Fibroblast of skin of left biceps (primary cell): Measurements from ENCODE around the gene RBPMS2.
"Not testable (repeated sequence)": the region's sequence is repeated elsewhere in the genome, so short reads cannot be mapped to it uniquely, and the experiment has no call there.

Experiments
- DNase-seq, 2 experiments: peaks; one replicate each; pipeline ENCODE4 v3.0.0-alpha.2; 2013; ENCODE audit warnings: low read depth in 2 of 2

Gene RBPMS2

GRCh38 chr15:64775551-64776401 lies at the start of gene RBPMS2:
Gene RBPMS2 (minus strand): TSS chr15:64775589. CDS start chr15:64775319, 270 bp downstream.
- no peak for DNase-seq

- no peak for DNase-seq
These were observed 49.6 kb upstream of the RBPMS2 start for GRCh38 chr15:64824929-64825430.

- no peak for DNase-seq
These were observed 41.1 kb upstream of the RBPMS2 start for GRCh38 chr15:64816452-64816851.

GRCh38 chr15:64814965-64815364 lies 39.6 kb upstream of the RBPMS2 start:
- not testable (repeated sequence) for DNase-seq

- DNase-seq, result not testable (repeated sequence)
These were observed 38.9 kb upstream of the RBPMS2 start for GRCh38 chr15:64814283-64814682.

- no peak for DNase-seq
These were observed 37.7 kb upstream of the RBPMS2 start for GRCh38 chr15:64813075-64813474.

GRCh38 chr15:64810497-64811326 lies 35.3 kb upstream of the RBPMS2 start:
- no peak for DNase-seq

- no peak for DNase-seq
These were observed 34.5 kb upstream of the RBPMS2 start for GRCh38 chr15:64809649-64810496.

GRCh38 chr15:64808785-64809453 lies 33.5 kb upstream of the RBPMS2 start:
- no peak for DNase-seq

- DNase-seq, result no peak
These were observed 32.4 kb upstream of the RBPMS2 start for GRCh38 chr15:64807751-64808222.

- no peak for DNase-seq
These were observed 31.8 kb upstream of the RBPMS2 start for GRCh38 chr15:64807051-64807749.

- no peak for DNase-seq
These were observed 31.1 kb upstream of the RBPMS2 start for GRCh38 chr15:64806509-64806908.

GRCh38 chr15:64804619-64805018 lies 29.2 kb upstream of the RBPMS2 start:
- DNase-seq, result no peak

GRCh38 chr15:64803526-64803925 lies 28.1 kb upstream of the RBPMS2 start:
- no peak for DNase-seq

- no peak for DNase-seq
These were observed 25.1 kb upstream of the RBPMS2 start for GRCh38 chr15:64800476-64800875.

- not testable (repeated sequence) for DNase-seq
These were observed 23.5 kb upstream of the RBPMS2 start for GRCh38 chr15:64798905-64799304.

- not testable (repeated sequence) for DNase-seq
These were observed 20.5 kb upstream of the RBPMS2 start for GRCh38 chr15:64795921-64796320.

- DNase-seq, result not testable (repeated sequence)
These were observed 19.9 kb upstream of the RBPMS2 start for GRCh38 chr15:64795299-64795698.

- no peak for DNase-seq
These were observed 16.9 kb upstream of the RBPMS2 start for GRCh38 chr15:64792282-64792681.

- no peak for DNase-seq
These were observed 16.0 kb upstream of the RBPMS2 start for GRCh38 chr15:64791401-64791800.
